Activated effector memory CD4-positive, alpha-beta T cell treated with Interleukin-2 at 50 U/mL for 16 hours (primary cell): ENCODE data around the gene IL17RB.

Source experiments
- DNase-seq: peaks from one replicate; pipeline ENCODE4 v3.0.0-alpha.2; 2020

Gene IL17RB, protein sequence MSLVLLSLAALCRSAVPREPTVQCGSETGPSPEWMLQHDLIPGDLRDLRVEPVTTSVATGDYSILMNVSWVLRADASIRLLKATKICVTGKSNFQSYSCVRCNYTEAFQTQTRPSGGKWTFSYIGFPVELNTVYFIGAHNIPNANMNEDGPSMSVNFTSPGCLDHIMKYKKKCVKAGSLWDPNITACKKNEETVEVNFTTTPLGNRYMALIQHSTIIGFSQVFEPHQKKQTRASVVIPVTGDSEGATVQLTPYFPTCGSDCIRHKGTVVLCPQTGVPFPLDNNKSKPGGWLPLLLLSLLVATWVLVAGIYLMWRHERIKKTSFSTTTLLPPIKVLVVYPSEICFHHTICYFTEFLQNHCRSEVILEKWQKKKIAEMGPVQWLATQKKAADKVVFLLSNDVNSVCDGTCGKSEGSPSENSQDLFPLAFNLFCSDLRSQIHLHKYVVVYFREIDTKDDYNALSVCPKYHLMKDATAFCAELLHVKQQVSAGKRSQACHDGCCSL

DNA sequence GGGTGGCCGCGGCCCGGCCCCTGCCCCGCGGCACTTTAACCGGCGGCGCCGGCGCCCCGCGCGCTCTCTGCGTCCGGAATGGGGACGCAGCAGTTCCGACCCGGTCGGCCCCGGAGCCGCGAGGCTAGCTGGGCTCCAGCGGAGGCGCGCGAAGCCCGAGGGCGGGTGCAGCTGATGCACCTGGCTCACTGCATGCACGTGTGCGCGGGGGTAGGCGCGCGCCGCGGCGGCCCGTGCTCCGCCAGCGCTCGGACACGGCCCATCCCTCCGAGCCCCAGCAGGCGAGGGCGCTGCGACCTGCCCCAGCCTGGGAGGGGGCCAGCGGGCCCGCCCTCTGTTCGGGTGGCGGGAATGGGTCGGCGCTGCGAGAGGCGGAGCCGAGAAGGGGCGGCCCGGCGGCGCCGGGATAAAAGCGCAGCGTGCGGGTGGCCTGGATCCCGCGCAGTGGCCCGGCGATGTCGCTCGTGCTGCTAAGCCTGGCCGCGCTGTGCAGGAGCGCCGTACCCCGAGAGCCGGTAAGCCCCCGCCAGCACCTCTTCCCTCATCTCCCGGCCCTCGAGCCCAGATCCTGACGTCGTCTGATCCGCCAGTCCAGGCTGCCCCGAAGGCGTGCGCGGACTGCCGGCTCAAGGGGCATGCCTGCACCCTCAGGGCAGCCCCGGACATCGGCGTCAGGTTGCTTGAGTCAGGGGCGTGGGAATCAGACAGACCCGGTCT is at the start of gene IL17RB, which contains the start of gene CHDH:
TSS of gene IL17RB (plus strand) at position 435 of the 717 bp plus-strand sequence. CDS start at position 456, 21 bp downstream.
TSS of gene CHDH (minus strand) at position 286 of the 717 bp plus-strand sequence. CDS start 22,411 bp downstream, outside the sequence.
- no peak for DNase-seq

DNA sequence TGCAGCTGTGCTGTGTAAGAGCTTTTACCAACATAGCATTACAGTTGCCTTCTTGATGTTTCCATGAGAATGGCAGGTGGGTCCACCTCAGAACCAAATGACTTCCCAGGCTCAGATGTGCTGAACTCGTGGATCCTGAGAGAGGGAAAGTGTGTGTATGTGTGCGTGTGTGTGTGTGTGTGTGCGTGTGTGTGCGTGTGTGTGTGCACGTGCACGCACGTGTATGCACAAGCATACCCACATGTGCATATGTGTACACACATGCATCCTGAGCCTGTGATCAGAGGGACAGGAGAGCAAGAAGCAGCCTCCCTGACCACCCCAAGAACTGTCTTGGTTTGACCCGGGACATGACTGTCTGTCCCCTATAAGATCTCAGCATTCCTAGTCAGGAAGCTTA is 48.2 kb upstream of the IL17RB start:
- DNase-seq = no peak

DNA sequence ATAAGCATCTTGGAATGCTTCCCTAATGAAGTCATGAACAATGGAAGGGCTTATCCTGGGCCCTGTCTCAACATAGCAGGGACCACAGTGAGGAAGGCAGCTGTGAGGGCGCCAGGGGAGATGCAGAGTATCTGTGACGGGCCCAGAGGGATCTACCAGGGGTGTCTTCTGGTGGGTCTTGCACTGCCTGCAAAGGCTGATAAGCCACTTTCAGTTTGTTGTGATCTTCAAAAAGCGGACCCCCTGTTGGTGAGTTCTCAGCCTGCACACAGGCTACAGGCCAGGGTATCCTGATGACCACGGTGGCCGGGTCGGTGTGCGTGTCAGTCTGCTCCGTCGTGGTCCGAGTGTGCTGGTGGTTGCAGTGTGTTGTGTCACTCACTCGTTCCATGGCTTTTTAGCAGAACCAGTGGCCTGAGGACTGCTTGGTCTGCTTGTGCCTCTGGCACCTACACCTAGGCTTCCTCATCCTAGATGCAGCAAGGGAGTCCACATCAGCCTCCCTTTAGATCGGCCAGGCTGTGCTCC is 47.0 kb upstream of the IL17RB start:
- DNase-seq = no peak

DNA sequence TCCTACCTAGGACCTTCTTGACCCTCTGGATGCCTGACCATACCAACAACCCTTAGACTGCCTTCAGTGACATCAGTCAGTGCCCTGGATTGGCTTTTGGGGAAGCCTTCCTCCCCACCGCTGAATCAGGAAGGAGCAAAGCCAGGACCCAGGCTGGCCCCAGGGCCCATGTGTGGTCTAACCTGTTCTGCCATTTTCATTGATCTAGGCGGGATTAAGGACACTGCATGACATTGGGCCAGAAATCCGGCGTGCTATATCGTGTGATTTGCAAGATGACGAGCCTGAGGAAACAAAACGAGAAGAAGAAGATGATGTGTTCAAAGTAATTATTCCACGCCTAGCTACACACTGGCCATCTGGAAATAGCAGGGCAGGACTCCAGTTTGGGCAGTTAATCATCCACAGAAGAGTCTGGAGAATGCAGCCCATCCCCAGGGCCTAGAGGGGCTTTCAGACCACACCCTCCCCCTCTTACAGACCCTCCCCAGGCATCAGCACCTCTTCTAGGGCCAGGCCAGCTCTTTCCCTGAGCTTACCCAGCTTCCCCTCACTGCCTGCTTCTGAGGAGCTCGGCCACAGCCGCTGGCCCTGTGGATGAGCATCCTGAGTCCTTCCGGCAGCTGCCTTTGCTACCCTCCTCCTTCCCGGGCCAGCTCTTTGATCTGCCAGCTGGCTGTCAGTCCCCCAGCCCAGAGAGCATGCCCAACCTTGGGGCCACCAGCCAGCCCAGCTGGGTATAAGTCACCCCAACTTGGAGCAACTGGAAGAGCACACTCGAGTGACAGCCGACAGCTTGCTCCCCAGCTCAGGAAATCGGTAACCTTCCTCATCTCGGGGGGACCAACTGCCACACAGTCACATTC is 46.1 kb upstream of the IL17RB start:
- no peak for DNase-seq

DNA sequence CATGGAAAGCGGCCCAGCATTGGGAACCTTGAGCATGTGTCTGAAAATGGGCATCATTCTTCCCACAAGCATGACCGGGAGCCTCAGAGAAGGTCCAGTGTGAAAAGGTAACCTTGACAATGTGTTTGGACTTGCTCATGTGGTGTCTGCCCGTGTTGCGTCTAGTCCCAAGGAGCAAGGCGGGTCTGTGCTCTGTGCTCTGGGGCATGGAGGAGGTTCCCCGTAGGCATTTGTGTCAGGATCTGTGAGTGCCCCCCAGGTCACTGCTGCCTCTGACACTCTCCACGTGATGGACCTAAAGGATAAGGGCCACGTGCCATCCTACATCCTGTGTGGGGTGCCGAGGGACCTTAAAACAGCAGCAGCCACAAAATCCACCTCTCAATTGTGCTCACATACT is 45.0 kb upstream of the IL17RB start:
- no peak for DNase-seq

DNA sequence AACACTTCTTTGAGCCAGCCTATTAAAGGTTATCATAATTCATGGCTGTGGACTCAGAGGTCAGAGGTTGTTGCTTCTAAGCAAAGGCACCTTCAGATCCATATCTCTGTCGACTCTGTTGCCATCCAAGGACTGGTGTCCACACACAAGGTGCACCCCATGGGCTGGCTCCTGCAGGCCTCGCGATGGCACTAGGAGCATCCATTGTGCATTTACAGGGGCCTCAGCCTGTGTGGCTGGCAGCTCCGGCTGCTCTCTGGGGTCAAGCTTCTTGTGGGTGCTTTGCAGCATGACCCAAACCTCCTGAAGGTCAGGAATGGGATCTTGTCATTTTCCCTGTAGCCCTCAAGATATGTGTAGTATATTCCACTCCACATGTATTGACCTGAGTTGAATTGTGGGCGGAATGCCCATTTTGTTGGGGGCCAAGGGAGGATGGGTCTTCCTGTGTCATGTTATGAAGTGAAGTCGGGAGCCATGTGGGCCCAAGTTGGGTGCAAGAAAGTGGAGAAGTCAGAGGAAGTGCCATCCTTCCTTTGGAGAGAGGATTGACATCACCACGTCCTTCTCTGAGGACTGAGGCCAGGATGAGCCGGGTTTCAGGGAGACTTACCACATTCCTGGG is 44.0 kb upstream of the IL17RB start:
- DNase-seq = no peak

DNA sequence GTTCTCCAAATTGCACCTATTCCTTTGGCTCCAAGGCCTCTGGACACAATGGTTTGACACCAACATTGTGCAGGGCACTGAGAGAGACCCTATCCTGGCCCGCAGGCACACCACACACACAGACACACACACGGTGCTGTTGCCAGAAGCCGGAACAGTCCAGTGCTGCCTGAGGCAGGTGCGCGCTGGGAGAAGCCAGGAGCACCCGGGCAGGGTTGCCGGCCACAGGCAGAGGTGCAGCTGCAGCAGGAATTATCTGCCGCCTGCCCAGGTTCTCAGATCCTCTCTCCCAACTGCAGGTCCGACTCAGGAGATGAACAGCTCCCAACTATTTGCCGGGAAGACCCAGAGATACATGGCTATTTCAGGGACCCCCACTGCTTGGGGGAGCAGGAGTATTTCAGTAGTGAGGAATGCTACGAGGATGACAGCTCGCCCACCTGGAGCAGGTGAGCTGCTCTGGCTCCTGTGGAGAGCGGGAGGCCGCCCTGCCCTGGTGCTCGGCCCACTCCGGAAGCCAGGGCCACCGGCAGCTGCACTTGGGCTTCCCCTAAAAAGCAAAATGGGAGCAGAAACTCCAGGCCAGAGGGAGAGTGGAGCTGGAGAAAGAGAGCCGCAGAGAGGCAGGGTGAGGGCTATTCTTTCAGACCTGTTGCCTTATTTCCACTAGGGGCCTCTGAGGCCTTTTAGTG is 43.1 kb upstream of the IL17RB start:
- DNase-seq = no peak

DNA sequence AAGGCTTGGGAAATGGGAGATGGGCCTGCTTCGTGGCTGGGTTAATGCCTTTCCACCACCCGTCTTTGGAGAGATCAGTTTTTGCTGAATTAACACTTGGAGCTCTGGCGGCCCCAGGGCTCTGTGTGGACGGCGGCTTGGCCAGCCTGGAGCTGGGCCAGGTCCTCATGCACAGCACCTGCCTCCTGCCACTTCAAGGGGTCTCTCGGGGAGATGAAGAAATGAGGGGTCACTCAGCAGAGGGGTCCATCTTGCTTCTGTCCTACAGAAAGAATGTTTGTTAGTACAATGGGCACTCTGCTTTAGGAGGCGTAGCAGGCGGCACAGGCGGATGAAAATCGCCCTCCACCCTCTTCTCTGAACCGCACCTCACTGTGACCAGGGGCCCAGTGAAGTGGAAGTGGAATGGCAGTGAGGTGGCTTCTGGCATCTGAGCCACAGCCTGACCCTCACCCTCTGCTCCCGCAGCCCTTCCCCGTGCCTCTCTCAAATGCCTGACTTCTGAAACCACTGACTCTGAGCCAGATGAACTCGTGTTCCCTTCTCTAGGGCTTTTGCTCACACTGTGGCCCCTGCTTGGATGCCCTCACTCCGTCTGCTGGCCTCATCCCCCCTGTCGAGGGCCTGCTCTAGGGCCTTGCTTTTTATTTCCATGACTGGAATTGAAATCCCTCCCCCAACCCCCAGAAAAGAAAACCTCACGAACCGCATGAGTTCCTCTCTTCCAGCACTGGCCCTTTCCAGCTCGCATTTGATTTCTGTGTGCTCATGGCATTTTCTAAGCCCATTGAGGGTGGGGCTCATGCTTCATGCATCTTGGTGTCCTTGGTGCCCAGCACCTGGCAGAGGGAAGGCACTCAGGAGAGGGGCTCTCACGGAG is 42.3 kb upstream of the IL17RB start:
- no peak for DNase-seq

DNA sequence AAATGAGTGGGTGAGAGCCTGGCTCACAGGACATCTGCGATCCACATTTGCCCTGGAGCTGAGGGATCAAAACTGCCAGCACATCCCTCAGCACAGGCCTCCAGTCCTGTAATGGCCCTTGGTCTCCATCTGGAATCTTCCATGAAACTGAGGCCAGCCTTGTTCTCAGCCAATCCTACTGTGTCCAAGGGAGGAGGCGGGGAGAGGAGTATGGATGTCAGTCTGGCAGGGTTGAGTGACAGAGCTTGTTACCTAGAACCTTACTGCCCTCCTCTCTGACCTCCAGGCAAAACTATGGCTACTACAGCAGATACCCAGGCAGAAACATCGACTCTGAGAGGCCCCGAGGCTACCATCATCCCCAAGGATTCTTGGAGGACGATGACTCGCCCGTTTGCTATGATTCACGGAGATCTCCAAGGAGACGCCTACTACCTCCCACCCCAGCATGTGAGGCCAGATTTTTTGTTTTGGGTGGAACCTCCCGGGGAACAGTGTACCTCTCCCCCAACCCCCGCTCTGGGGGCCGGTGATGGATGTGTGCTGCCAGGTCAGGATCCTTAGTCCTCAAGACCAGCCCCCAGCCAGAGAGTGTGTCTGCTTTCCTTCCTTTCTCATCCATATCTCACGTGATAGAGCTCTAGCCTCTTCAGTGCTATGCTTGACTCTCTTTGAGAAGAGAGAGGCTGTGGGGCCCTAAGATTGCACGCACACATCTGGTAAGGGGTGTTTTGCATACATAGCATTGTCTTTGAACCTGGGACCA is 41.5 kb upstream of the IL17RB start:
- no peak for DNase-seq

DNA sequence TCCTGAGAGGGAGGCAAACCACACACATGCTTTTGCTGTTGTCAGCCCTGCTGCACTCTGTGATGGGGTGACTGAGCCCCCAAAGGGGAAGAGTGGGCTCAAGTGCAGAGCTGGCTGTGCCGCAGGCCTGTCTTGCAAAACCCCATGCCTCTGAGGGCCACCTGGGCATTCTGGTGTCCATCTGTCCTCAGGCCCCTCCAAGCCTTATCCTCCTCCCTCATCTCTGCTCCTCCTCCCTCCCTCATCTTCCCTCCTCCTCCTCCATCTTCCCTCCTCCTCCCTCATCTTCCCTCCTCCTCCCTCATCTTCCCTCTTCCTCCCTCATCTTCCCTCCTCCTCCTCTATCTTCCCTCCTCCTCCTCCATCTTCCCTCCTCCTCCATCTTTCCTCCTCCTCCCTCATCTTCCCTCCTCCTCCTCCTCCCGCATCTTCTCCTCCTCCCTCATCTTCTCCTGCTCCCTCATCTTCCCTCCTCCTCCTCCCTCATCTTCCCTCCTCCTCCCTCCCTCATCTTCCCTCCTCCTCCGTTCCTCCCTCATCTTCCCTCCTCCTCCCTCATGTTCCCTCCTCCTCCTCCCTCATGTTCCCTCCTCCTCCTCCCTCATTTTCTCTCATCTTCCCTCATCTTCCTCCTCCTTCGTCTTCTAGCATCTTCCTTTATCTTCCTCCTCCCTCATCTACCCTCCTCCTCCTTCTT is 40.8 kb upstream of the IL17RB start:
- no peak for DNase-seq

DNA sequence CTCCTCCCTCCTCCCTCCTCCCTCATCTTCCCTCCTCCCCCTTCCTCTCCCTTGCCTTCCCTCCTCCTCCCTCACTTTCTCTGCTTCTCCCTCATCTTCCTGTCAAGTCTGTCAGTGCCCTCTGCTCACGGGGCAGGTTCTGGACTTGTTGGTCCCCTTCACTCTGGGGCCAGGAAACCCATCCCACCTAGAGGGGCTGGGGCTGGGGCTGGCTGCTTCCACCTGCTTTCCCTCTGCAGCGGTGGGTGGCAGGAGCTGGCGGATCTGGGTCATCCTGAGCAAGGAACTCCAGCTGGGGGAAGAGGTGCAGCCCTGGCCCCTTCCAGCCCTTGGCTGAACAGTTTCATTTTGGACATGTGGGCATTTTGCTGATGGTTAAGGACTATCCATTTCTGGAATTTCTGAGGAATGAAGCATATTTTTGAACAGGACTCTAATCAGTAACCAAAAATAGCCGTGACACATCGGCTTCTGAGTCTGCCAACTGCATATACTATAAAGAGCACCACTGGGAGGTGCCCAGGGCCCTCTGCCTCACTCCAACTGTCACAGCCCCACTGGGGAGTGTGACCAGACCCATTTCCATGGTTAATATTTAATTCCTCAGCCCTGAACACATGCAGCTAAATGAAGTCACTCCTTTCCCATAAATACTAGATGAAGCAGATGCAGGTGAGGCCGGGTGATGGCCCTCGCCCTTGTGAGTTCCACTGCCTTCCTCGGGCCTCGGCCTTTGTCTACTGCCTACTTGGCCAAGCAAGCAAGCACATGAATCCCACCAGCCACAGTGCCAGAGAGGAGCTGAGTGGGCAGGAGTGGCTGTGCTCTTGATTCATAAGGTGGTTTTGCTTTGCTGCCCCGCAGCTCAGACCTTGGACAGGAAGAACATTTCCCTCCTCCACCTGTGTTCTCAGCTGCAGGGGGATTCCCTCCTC is 39.9 kb upstream of the IL17RB start:
- no peak for DNase-seq

DNA sequence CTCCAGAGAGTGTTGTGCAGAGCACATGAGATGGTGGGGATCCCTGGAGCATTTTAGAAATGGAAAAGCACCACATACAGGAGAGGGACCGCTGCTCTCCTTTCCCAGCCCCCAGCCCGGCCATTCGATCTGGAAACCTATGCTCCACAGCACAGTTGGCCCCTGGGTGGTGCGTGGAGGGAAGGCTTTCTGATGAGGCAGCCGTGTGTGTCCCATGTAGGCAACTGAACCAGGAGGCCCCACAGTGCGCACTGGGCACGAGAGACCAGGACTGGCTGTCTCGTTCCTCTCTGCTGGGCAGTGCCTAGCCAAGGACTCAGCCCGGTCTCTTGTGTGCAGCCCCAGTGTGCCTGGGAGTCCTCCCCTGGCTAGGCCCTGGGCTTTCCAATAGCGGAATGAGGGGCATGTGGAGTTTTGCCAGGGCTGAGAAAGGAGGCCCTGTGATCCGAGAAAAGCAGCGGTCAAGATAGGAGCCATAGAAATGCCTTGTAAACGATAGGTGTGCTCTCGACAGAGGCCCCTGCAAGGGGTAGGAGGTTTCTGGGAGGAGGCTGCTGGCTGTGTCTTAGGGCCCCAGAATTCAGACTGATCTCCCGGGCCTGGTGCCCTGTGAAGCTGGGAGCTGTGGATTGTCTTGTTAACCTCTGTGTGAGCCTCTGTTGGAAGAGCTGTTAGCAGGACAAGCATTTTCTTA is 39.1 kb upstream of the IL17RB start:
- no peak for DNase-seq

DNA sequence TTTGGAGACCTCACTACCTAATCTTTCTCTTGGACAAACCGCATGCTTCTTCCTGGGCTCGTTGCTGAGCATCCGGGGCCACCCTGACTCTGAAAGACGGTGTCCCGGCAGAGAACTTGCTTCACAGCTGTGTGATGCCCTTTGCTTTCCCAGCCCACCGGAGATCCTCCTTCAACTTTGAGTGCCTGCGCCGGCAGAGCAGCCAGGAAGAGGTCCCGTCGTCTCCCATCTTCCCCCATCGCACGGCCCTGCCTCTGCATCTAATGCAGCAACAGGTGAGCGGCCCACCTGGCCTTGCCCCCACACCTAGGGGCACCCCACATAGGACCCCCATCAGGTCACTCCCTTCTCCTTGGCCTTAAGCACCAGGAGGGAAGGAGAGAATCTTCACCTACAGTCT is 37.9 kb upstream of the IL17RB start:
- no peak for DNase-seq

DNA sequence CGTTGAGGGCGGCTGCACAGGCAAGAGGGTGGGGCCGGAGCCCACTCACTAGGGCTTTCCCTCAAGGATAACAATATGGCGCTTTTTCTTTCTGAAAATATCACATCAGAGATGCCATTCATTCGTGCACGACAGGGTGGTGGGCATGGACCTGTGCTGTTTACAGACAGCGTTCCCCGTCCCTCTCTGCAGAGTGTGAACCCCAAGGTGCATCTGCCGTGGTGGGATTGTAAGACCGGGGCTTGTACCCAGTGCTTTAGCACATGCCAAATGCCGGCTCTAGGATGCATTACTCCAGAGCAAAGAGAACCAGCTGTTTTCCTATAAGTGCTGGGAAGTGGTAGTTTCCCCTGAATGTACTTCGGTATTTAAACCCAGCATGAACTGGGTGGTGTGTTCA is 37.1 kb upstream of the IL17RB start:
- no peak for DNase-seq

DNA sequence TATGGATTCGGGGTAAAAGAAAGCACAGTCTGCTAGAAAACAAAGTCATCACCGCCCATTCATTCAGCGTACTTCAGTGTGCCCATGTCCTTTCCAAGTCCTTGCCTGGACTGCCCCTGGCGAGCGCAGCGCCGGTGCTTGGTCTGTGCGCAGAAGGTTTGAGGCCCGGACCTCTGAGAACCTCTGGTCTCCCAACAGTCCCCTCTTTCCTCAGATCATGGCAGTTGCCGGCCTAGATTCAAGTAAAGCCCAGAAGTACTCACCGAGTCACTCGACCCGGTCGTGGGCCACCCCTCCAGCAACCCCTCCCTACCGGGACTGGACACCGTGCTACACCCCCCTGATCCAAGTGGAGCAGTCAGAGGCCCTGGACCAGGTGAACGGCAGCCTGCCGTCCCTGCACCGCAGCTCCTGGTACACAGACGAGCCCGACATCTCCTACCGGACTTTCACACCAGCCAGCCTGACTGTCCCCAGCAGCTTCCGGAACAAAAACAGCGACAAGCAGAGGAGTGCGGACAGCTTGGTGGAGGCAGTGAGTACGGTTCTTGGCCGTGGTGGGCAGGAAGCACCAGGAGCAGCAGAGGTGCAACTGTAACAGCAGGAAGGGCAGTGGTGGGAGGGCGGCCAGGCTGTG is 36.5 kb upstream of the IL17RB start:
- no peak for DNase-seq

DNA sequence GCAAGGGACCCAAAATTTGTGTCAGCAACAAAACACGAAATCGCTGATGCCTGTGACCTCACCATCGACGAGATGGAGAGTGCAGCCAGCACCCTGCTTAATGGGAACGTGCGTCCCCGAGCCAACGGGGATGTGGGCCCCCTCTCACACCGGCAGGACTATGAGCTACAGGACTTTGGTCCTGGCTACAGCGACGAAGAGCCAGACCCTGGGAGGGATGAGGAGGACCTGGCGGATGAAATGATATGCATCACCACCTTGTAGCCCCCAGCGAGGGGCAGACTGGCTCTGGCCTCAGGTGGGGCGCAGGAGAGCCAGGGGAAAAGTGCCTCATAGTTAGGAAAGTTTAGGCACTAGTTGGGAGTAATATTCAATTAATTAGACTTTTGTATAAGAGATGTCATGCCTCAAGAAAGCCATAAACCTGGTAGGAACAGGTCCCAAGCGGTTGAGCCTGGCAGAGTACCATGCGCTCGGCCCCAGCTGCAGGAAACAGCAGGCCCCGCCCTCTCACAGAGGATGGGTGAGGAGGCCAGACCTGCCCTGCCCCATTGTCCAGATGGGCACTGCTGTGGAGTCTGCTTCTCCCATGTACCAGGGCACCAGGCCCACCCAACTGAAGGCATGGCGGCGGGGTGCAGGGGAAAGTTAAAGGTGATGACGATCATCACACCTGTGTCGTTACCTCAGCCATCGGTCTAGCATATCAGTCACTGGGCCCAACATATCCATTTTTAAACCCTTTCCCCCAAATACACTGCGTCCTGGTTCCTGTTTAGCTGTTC is 35.0 kb upstream of the IL17RB start:
- no peak for DNase-seq
